GM12878 (cell line): ENCODE results near the gene GRIK1. TPM values are rescaled to one million over a fixed set of nuclear protein-coding genes. Genes with fewer than 3 reads are reported as not detected.

Source experiments
- ATAC-seq: fragments of 200-7000 bp; cut with Tn5 transposase; 3 replicates; pipeline ENCODE4 v1.9.1; 2020; ENCODE audit warnings: mild to moderate bottlenecking, moderate library complexity
- BruUV-seq: library from RNA; stranded (reverse); fragments of 400-500 nt; replicated peaks from 2 replicates; lab custom pipeline; 2021; lab: Mats Ljungman, UMichigan
- CTCF ChIA-PET: fragments of 300-600 bp; sonication (Branson Sonifier 250); formaldehyde crosslinking; extraction: SDS; loops from one replicate; lab custom pipeline; 2021; ENCODE audit warnings: inconsistent platforms; lab: Yijun Ruan, JAX
- POLR2A ChIA-PET: fragments of 350-600 bp; formaldehyde crosslinking; extraction: SDS; loops from one replicate; lab custom pipeline; 2021; ENCODE audit warnings: inconsistent platforms; lab: Charles Lee
- RAD21 ChIA-PET: fragments of 300-600 bp; sonication (Branson Sonifier 250); formaldehyde crosslinking; loops from one replicate; lab custom pipeline; 2023; ENCODE audit warnings: antibody characterized with exemption; ENCODE audit not compliant: unreplicated experiment; lab: Charles Lee
- SMC1A ChIA-PET: fragments of 300-600 bp; sonication (Branson Sonifier 250); formaldehyde crosslinking; loops from one replicate; lab custom pipeline; 2023; ENCODE audit not compliant: unreplicated experiment, uncharacterized antibody; lab: Charles Lee
- DNase-seq: peaks from one replicate; pipeline ENCODE4 v3.0.0-alpha.2; 2011; ENCODE audit warnings: low read depth, low spot score
- FAIRE-seq: peaks from 3 replicates; lab custom pipeline; 2011; peaks lifted over from hg19 to GRCh38; lab: Jason Lieb, UNC
- H2AFZ ChIP-seq: 2 replicates; pipeline ENCODE4 v1.6.0; 2011; ENCODE audit warnings: low read depth, low read length, control low read depth; ENCODE audit not compliant: control insufficient read depth
- H3K27ac ChIP-seq: 2 replicates; pipeline ENCODE4 v1.5.1; 2011; ENCODE audit warnings: control low read depth; ENCODE audit not compliant: control insufficient read depth, insufficient read depth
- H3K27me3 ChIP-seq, 2 experiments: replicated peaks in 1 of 2; 2 replicates each; pipeline versions ENCODE4 v1.6.0 to v1.6.1; 2011; ENCODE audit warnings: low read length in 1 of 2; ENCODE audit not compliant: control insufficient read depth in 2 of 2, insufficient read depth in 2 of 2
- H3K36me3 ChIP-seq, 2 experiments: 2 replicates each; pipeline ENCODE4 v1.5.1; 2011; ENCODE audit warnings: low read length in 1 of 2; ENCODE audit not compliant: control insufficient read depth in 2 of 2, insufficient read depth in 2 of 2
- H3K4me1 ChIP-seq: 2 replicates; pipeline ENCODE4 v1.6.1; 2011; ENCODE audit warnings: mild to moderate bottlenecking, low read length, moderate library complexity, mixed read lengths; ENCODE audit not compliant: control insufficient read depth, insufficient read depth
- H3K4me2 ChIP-seq: 2 replicates; pipeline ENCODE4 v1.6.0; 2011; ENCODE audit warnings: control low read depth; ENCODE audit not compliant: control insufficient read depth, insufficient read depth
- H3K4me3 ChIP-seq: fragments of 200-600 bp; sonication (generic); 2 replicates; pipeline ENCODE4 v1.5.1; 2016
- H3K79me2 ChIP-seq: 2 replicates; pipeline ENCODE4 v1.6.0; 2011; ENCODE audit warnings: low read length; ENCODE audit not compliant: control insufficient read depth, insufficient read depth
- H3K9ac ChIP-seq: 2 replicates; pipeline ENCODE4 v1.8.0; 2011; ENCODE audit warnings: low read length, control low read depth, mixed read lengths; ENCODE audit not compliant: control insufficient read depth, insufficient read depth
- H3K9me3 ChIP-seq: replicated peaks from 3 replicates; pipeline ENCODE4 v1.5.1; 2011; ENCODE audit warnings: mild to moderate bottlenecking, low read length; ENCODE audit not compliant: control insufficient read depth, insufficient read depth
- H4K20me1 ChIP-seq: 2 replicates; pipeline ENCODE4 v1.6.0; 2011; ENCODE audit not compliant: control insufficient read depth, insufficient read depth
- E2F8 ChIP-seq: fragments of 450-650 bp; IDR thresholded peaks from 2 replicates; pipeline ENCODE4 v1.6.1; 2018; ENCODE audit warnings: mild to moderate bottlenecking, low read depth, moderate library complexity; ENCODE audit not compliant: partially characterized antibody
- HDAC6 ChIP-seq: fragments of 200-600 bp; sonication (generic); IDR thresholded peaks from one replicate; pipeline ENCODE4 v1.8.0; 2017; ENCODE audit warnings: antibody characterized with exemption; ENCODE audit not compliant: unreplicated experiment
- POLR2AphosphoS5 ChIP-seq: IDR thresholded peaks from 2 replicates; pipeline ENCODE4 v1.6.1; 2011; ENCODE audit warnings: mild to moderate bottlenecking, low read length, inconsistent platforms
- ZBTB33 ChIP-seq: fragments of 450-650 bp; IDR thresholded peaks from 2 replicates; pipeline ENCODE4 v1.6.1; 2017; ENCODE audit warnings: mild to moderate bottlenecking
- ZNF592 ChIP-seq: fragments of 450-650 bp; IDR thresholded peaks from 2 replicates; pipeline ENCODE4 v1.6.1; 2017; ENCODE audit warnings: mild to moderate bottlenecking, moderate library complexity
- WGBS: methylation state at CpG from one replicate; pipeline ENCODE4 v1.1.6; 2016; ENCODE audit warnings: low lambda C conversion rate; ENCODE audit not compliant: insufficient replicate concordance, insufficient coverage; ENCODE audit errors: missing lambda C conversion rate; 5-methylcytosine and 5-hydroxymethylcytosine counted together
- in situ Hi-C: fragments of 300-500 bp; cut with MboI; formaldehyde crosslinking; loops from 9 replicates; pipeline ENCODE4 v1.14.3; 2018; ENCODE audit warnings: mixed read lengths
- intact Hi-C: fragments of 100-400 bp; cut with micrococcal nuclease; formaldehyde crosslinking; loops from one replicate; pipeline ENCODE4 v1.14.2; 2022; ENCODE audit not compliant: unreplicated experiment
- polyA plus RNA-seq, 11 experiments: library from polyadenylated mRNA; depleted of rRNA in 4 of 11; unstranded in 6 of 11; stranded (reverse) in 5 of 11; fragments of >200 nt; fragmentation: Nextera tagmentation in 4 of 11; fragmentation: Illumina TruSeq in 1 of 11; extraction: Ambion mirVana in 4 of 11; extraction: Trizol in 1 of 11; gene quantifications; 1 replicate in 1 of 11; 2 replicates in 10 of 11; pipeline versions ENCODE4 v1.2.1 to v1.2.3, GENCODE V29; 2011 to 2016; ENCODE audit warnings: inconsistent platforms in 2 of 11, missing spikeins in 2 of 11, low read depth in 1 of 11
- total RNA-seq, 4 experiments: library from RNA; depleted of rRNA in 3 of 4; stranded (reverse); fragments of >200 nt in 3 of 4; fragmentation: Illumina TruSeq in 1 of 4; extraction: Trizol in 1 of 4; gene quantifications; 2 replicates each; pipeline versions ENCODE4 v1.2.1 to v1.2.3, GENCODE V29; 2013 to 2021

GRIK1 gene
- total and polyA plus RNA-seq, 10 of the 15 experiments (the other 5 are each of a cell fraction or from before 2014, with no cell fraction given) = 0.05 to 0.13 (median 0.09) TPM; not detected in 7

GRCh38 chr21:29641635-29642550 is 297.9 kb downstream of the GRIK1 start:
- H3K9me3 ChIP-seq = no peaks in the 10 kb centered on the region; the same call in 2 of the 3 replicates
- H3K9ac ChIP-seq = no peak overlapping the region
- no peak overlapping the region for H3K27ac ChIP-seq
- intact Hi-C loops = no loop called here
- ChIA-PET SMC1A (no interaction called here), RAD21 (no interaction called here), CTCF (no interaction called here), POLR2A (no interaction called here)
- no peak overlapping the region for H3K4me3 ChIP-seq
- no peaks in the 10 kb centered on the region for H3K27me3 ChIP-seq
- BruUV-seq = no TSS peak
- ATAC-seq (no peak), FAIRE-seq (no peak), DNase-seq (no peak)
- H4K20me1 ChIP-seq = no peaks in the 10 kb centered on the region
- peaks cover 15% of the 10 kb centered on the region for H3K4me1 ChIP-seq
- H3K79me2 ChIP-seq = no peaks in the 10 kb centered on the region
- no peak for TF ChIP-seq HDAC6
- in situ Hi-C loops = no loop called here
- WGBS = 44% methylated on average over 7 of the region's 7 CpGs
- no peak overlapping the region for H2AFZ ChIP-seq
- no peaks in the 10 kb centered on the region for H3K36me3 ChIP-seq
- H3K4me2 ChIP-seq = no peak overlapping the region

- POLR2A ChIA-PET = no interaction called here
- no peaks in the 10 kb centered on the region; the same call in 2 of the 3 replicates for H3K9me3 ChIP-seq
- ATAC-seq (no peak), FAIRE-seq (no peak), DNase-seq (no peak)
- no peak overlapping the region for H3K4me2 ChIP-seq
- RAD21 ChIA-PET = no interaction called here
- CTCF ChIA-PET = no interaction called here
- no peaks in the 10 kb centered on the region for H4K20me1 ChIP-seq
- H3K4me1 ChIP-seq = peaks cover 15% of the 10 kb centered on the region
- in situ Hi-C loops (no loop called here), intact Hi-C loops (no loop called here)
- 60% methylated on average over 5 of the region's 5 CpGs for WGBS
- no peaks in the 10 kb centered on the region for H3K27me3 ChIP-seq
- H3K36me3 ChIP-seq = no peaks in the 10 kb centered on the region
- SMC1A ChIA-PET = no interaction called here
- no peaks in the 10 kb centered on the region for H3K79me2 ChIP-seq
- BruUV-seq = no TSS peak
- H3K27ac ChIP-seq = no peak overlapping the region
- no peak overlapping the region for H2AFZ ChIP-seq
- no peak overlapping the region for H3K4me3 ChIP-seq
- no peak overlapping the region for H3K9ac ChIP-seq
- TF ChIP-seq ZBTB33 (no peak), ZNF592 (no peak), E2F8 (no peak), POLR2AphosphoS5 (no peak)
These were observed 298.7 kb downstream of the GRIK1 start for GRCh38 chr21:29641001-29641634.
